ENCODE data around the gene SFT2D2.

SFT2D2 gene

GRCh38 chr1:168265596-168265995 lies 39.8 kb downstream of the SFT2D2 start:
- no peak overlapping the region for H3K4me3 ChIP-seq (ENCODE audit: low read length)
- TF ChIP-seq CTCF (conservative IDR thresholded peaks at IDR 0.05; ENCODE audit: low read depth, low read length): no peak

GRCh38 chr1:168266644-168267186 lies 40.9 kb downstream of the SFT2D2 start:
- TF ChIP-seq CTCF (conservative IDR thresholded peaks at IDR 0.05; ENCODE audit: low read depth, low read length): no peak
- H3K4me3 ChIP-seq (ENCODE audit: low read length): no peak overlapping the region
- DNase-seq (ENCODE audit: low read depth): no peak

More at GRCh38 chr1:168265596-168265995, 39.8 kb downstream of the SFT2D2 start:
- DNase-seq (ENCODE audit: low read depth): no peak

GRCh38 chr1:168271636-168272035 lies 45.8 kb downstream of the SFT2D2 start:
- no peak for DNase-seq (ENCODE audit: low read depth)

GRCh38 chr1:168273575-168273974 lies 47.8 kb downstream of the SFT2D2 start:
- DNase-seq (ENCODE audit: low read depth): no peak
- no peak for TF ChIP-seq CTCF (conservative IDR thresholded peaks at IDR 0.05; ENCODE audit: low read depth, low read length)
- H3K4me3 ChIP-seq (ENCODE audit: low read length): no peak overlapping the region

More at GRCh38 chr1:168271636-168272035, 45.8 kb downstream of the SFT2D2 start:
- TF ChIP-seq CTCF (conservative IDR thresholded peaks at IDR 0.05; ENCODE audit: low read depth, low read length): no peak
- no peak overlapping the region for H3K4me3 ChIP-seq (ENCODE audit: low read length)

GRCh38 chr1:168279253-168279652 lies 53.4 kb downstream of the SFT2D2 start:
- no peak for DNase-seq (ENCODE audit: low read depth)
- no peak for TF ChIP-seq CTCF (conservative IDR thresholded peaks at IDR 0.05; ENCODE audit: low read depth, low read length)
- no peak overlapping the region for H3K4me3 ChIP-seq (ENCODE audit: low read length)

- no peak for TF ChIP-seq CTCF (conservative IDR thresholded peaks at IDR 0.05; ENCODE audit: low read depth, low read length)
- DNase-seq (ENCODE audit: low read depth): no peak
- no peak within 1 kb of the TSS for H3K4me3 ChIP-seq (ENCODE audit: low read length)
Observed at GRCh38 chr1:168280296-168280927, 54.6 kb downstream of the SFT2D2 start, which contains the start of gene TBX19. TSS of gene TBX19 (plus strand) at chr1:168280877. CDS start at chr1:168281091, 214 bp downstream.
